Measurements from ENCODE around the gene DMRT2. TPM values are rescaled to one million over a fixed set of nuclear protein-coding genes. Genes with fewer than 3 reads are reported as not detected.

The DMRT2 gene
- total and polyA plus RNA-seq, 2 of the 8 experiments (the other 6 are each of a cell fraction or from before 2014, with no cell fraction given), result 0.29 to 0.93 TPM

DNA sequence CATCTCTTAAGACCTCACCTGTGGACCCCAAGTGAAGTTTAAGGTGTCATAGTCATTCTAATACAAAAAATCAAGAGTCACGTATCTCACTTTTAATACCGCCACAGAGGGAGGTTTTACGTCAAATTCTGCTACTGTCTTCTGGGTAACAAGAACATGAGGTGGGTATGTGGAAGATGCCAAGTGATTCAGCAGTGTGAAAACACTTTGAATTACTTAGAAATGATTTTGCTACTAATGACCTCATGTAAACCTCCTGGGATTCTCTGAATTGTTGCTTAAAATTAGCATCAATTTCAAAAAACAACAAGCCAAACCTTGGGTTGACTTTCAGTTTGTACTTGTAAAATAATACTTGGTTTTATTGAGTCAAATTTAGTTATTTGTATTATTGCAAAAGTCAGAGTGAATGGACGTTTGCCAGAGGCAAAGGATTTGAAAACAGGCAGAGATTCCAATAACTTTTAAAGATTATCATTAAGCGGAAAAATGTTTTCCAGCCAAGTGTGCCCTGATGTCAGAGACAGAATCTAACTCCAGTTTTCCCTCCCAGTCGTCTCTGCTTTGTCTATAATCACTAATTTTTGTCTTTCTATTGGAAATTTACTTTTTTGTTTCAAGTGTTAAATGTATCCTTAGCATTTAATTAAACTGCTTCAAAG lies 8.8 kb downstream of the DMRT2 start:
- H2BK120ac ChIP-seq (replicated peaks; ENCODE audit: low read depth, low read length), result no peak overlapping the region
- H2BK20ac ChIP-seq (ENCODE audit: low read length), result no peak overlapping the region
- H3K14ac ChIP-seq (ENCODE audit: insufficient read length), result no peak overlapping the region
- H3K23me2 ChIP-seq (ENCODE audit: low read depth, low read length), result no peaks in the 10 kb centered on the region
- no peak overlapping the region for H2BK5ac ChIP-seq (ENCODE audit: low read depth, low read length)
- peaks cover 35 to 53% of the 10 kb centered on the region in 2 experiments for H3K9me3 ChIP-seq (ENCODE audit: insufficient read depth in 2 of 2, low read depth in 1 of 2, low read length in 1 of 2)
- H2BK15ac ChIP-seq (ENCODE audit: low read length), result no peak overlapping the region
- no peak overlapping the region for H3K4me3 ChIP-seq (ENCODE audit: extremely low read depth in 1 of 4, insufficient read depth in 2 of 4, low read depth in 3 of 4, low read length in 4 of 4)
- no peak overlapping the region for H3K4ac ChIP-seq (replicated peaks; ENCODE audit: insufficient read length, low read depth, low read length)
- 74% methylated on average over 6 of the region's 6 CpGs; no CpG with 5 or more reads in 1 of the 2 experiments for WGBS, 2 experiments (ENCODE audit: extremely low coverage in 1 of 2, insufficient coverage in 1 of 2, insufficient read length in 1 of 2, insufficient replicate concordance in 2 of 2, low coverage in 1 of 2, low lambda C conversion rate in 2 of 2, missing lambda C conversion rate in 1 of 2)
- POLR2A ChIA-PET (ENCODE audit: partially characterized antibody), result no interaction called here
- no peak overlapping the region for H4K91ac ChIP-seq (replicated peaks; ENCODE audit: insufficient read length, low read length)
- no peak overlapping the region for H4K8ac ChIP-seq (ENCODE audit: extremely low read depth, insufficient read depth, low read length)
- CTCF ChIA-PET (ENCODE audit: partially characterized antibody), result no interaction called here
- no peak overlapping the region for H3K4me2 ChIP-seq (ENCODE audit: insufficient read depth in 1 of 2, low read depth in 2 of 2, low read length in 2 of 2)
- H3K9ac ChIP-seq (replicated peaks in 1 of 4; ENCODE audit: extremely low read depth in 1 of 4, low read depth in 3 of 4, low read length in 3 of 4), result no peak overlapping the region
- no peak for FAIRE-seq
- H2BK12ac ChIP-seq (ENCODE audit: low read depth, low read length), result no peak overlapping the region
- H4K20me1 ChIP-seq (replicated peaks in 1 of 2; ENCODE audit: control insufficient read depth in 1 of 2, insufficient read depth in 2 of 2, low read length in 2 of 2), result no peaks in the 10 kb centered on the region
- H3K79me1 ChIP-seq (ENCODE audit: low read depth, low read length), result no peaks in the 10 kb centered on the region
- H3K18ac ChIP-seq (ENCODE audit: extremely low read depth, low read length), result no peak overlapping the region
- DNase-seq (ENCODE audit: low read depth in 1 of 2, low spot score in 2 of 2), result no peak
- no peak overlapping the region for H2AK5ac ChIP-seq (ENCODE audit: low read depth, low read length)
- H3K23ac ChIP-seq (ENCODE audit: insufficient read length), result no peak overlapping the region
- H3K56ac ChIP-seq (replicated peaks; ENCODE audit: insufficient read length, low read depth, low read length), result no peak overlapping the region
- H3K4me1 ChIP-seq (replicated peaks in 1 of 4; ENCODE audit: control insufficient read depth in 3 of 4, insufficient read depth in 4 of 4, low read length in 3 of 4), result no peaks in the 10 kb centered on the region
- no peak overlapping the region for H2AFZ ChIP-seq (ENCODE audit: low read length)
- H3K36me3 ChIP-seq (ENCODE audit: control insufficient read depth in 2 of 4, insufficient read depth in 4 of 4, low read length in 3 of 4), result no peaks in the 10 kb centered on the region
- no peak overlapping the region for H4K5ac ChIP-seq (ENCODE audit: insufficient read length, low read depth, low read length)
- H3K27ac ChIP-seq (ENCODE audit: low read depth, low read length), result no peak overlapping the region
- H3K27me3 ChIP-seq (replicated peaks in 1 of 4; ENCODE audit: control insufficient read depth in 3 of 4, extremely low read depth in 1 of 4, insufficient read depth in 3 of 4, low read length in 3 of 4), result no peaks in the 10 kb centered on the region; a peak in 1 of 7 replicates
- H3K79me2 ChIP-seq (ENCODE audit: control insufficient read depth in 1 of 2, insufficient read depth in 2 of 2, low read length in 2 of 2), result no peaks in the 10 kb centered on the region
- TF ChIP-seq CHD1 (IDR thresholded peaks at IDR 0.05; ENCODE audit: low read depth, low read length) (no peak), ZNF274 (IDR thresholded peaks at IDR 0.05; ENCODE audit: borderline replicate concordance, extremely low read depth, low read length) (no peak), CBX8 (IDR thresholded peaks at IDR 0.05; ENCODE audit: borderline replicate concordance, low read depth, low read length) (no peak), CBX5 (IDR thresholded peaks at IDR 0.05; ENCODE audit: low read depth, low read length) (no peak), BRCA1 (IDR thresholded peaks at IDR 0.05; ENCODE audit: low read depth, low read length) (no peak), RXRA (IDR thresholded peaks at IDR 0.05; ENCODE audit: insufficient read depth, low read depth, low read length) (no peak), MAX (IDR thresholded peaks at IDR 0.05) (no peak), SP4 (IDR thresholded peaks at IDR 0.05; ENCODE audit: low read length) (no peak), SP2 (IDR thresholded peaks at IDR 0.05; ENCODE audit: low read length) (no peak), TAF1 (IDR thresholded peaks at IDR 0.05; ENCODE audit: low read depth, low read length) (no peak), RNF2 (IDR thresholded peaks at IDR 0.05; ENCODE audit: borderline replicate concordance, low read depth, low read length, missing control alignments, poor library complexity, severe bottlenecking) (no peak), CEBPB (IDR thresholded peaks at IDR 0.05; ENCODE audit: low read depth, low read length) (no peak), MAFK (IDR thresholded peaks at IDR 0.05; ENCODE audit: low read depth, low read length) (no peak), TCF12 (IDR thresholded peaks at IDR 0.05; ENCODE audit: low read depth, low read length) (no peak), RBBP5 (IDR thresholded peaks at IDR 0.05; ENCODE audit: borderline replicate concordance, low read depth, low read length) (no peak)

All from H1 (cell line).